ENCODE data around the gene CXCL11. TPM values are rescaled to one million over a fixed set of nuclear protein-coding genes. Genes with fewer than 3 reads are reported as not detected.

CXCL11 gene
- total RNA-seq = not detected in 2 replicates

GRCh38 chr4:76035799-76036380, at the start of gene CXCL11:
TSS of gene CXCL11 (minus strand) at chr4:76036070. CDS start at chr4:76035987, 83 bp downstream.

DNA sequence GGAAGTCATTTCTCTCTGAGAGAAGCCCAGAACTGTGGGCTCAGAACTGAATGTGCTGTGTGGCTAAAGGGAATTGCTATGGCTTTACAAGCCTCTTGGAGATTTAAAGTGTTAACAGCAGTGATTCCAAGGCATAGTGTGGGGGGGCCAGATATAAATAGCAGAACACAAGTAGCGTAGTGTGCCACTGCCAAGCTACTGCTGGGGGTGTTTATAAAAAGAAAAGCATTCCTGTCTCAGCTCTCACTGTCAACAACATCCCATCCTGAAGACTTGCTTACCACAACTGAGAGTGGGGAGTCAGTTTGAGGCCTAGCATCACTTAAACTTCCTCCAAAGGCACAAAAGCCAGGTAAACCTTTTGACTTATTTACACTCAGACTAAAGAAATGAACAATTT, 38.6 kb upstream of the CXCL11 start, which contains the start of gene ART3:
ART3 (plus strand) TSS at position 242 of the 400 bp plus-strand sequence. CDS start 1,181 bp downstream, outside the sequence.

DNA sequence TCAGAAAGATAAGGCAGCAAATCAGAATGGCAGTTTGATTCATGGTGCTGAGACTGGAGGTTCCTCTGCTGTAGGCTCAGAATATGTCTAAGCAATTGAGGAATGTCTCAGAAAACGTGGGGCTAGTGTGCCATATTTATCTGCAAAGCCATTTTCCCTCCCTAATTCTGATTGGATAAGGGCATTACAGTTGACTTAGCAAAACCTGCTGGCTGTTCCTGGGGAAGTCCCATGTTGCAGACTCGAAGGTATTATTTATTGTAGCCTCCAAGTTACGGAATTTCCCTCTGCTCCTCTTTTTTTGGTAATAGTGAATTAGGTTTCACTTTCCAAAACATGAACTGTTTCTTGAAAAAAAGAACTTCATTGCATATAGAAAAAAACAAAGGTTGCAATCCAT, 12.5 kb downstream of the CXCL11 start, which contains the start of gene CXCL10:
CXCL10 (minus strand) TSS at position 109 of the 400 bp plus-strand sequence; CDS start at position 43, 66 bp downstream.

GRCh38 chr4:76007089-76007862, 28.6 kb downstream of the CXCL11 start, which contains the start of gene CXCL9:
TSS of gene CXCL9 (minus strand) at chr4:76007509. CDS start at chr4:76007449, 60 bp downstream.

Other genes with a start within 250 kb of the CXCL11 start
- not detected in 2 replicates for gene PPEF2, start 133.6 kb downstream of the CXCL11 start, total RNA-seq
- 22.6 and 33.1 TPM in 2 replicates for gene NAAA, start 95.1 kb downstream of the CXCL11 start, total RNA-seq
- 19.6 and 28.5 TPM in 2 replicates for gene SDAD1, start 45.1 kb downstream of the CXCL11 start, total RNA-seq
- not detected in 2 replicates for gene CXCL9, start 28.6 kb downstream of the CXCL11 start, total RNA-seq
- gene CXCL10, start 12.6 kb downstream of the CXCL11 start, total RNA-seq = not detected in 2 replicates
- not detected in 2 replicates for gene ART3, start 38.6 kb upstream of the CXCL11 start, total RNA-seq
- 43.7 and 53.5 TPM in 2 replicates for gene NUP54, start 112.3 kb upstream of the CXCL11 start, total RNA-seq
- 202 and 274 TPM in 2 replicates for gene SCARB2, start 177.8 kb upstream of the CXCL11 start, total RNA-seq
- gene FAM47E, start 215.7 kb upstream of the CXCL11 start, total RNA-seq = 0.17 and 0.22 TPM in 2 replicates

Data from dermis lymphatic vessel endothelial cell (primary cell).